Endothelial cell of hepatic sinusoid (primary cell): ENCODE results near the gene DSC1.
"Not testable (repeated sequence)": the region's sequence is repeated elsewhere in the genome, so short reads cannot be mapped to it uniquely, and the experiment has no call there.

Experiments
- in situ Hi-C: cut with HindIII; loops from 2 replicates; pipeline ENCODE4 v1.10.0; 2017; ENCODE audit warnings: low sequenced_read_pairs

The DSC1 gene

GRCh38 chr18:31177369-31177768, 14.7 kb upstream of the DSC1 start:
- in situ Hi-C loops: not testable (repeated sequence)

GRCh38 chr18:31176531-31176930, 13.9 kb upstream of the DSC1 start:
- in situ Hi-C loops: no loop called here

GRCh38 chr18:31171144-31171839, 8.6 kb upstream of the DSC1 start:
- in situ Hi-C loops: no loop called here

GRCh38 chr18:31170335-31170734, 7.7 kb upstream of the DSC1 start:
- in situ Hi-C loops: no loop called here

GRCh38 chr18:31162419-31162793, 250 bp downstream of the DSC1 start:
- in situ Hi-C loops: no loop called here

- in situ Hi-C loops: no loop called here
Measured at GRCh38 chr18:31161757-31162418, 768 bp downstream of the DSC1 start.

GRCh38 chr18:31156821-31157763, 5.6 kb downstream of the DSC1 start:
- in situ Hi-C loops: no loop called here

- in situ Hi-C loops: no loop called here
Measured at GRCh38 chr18:31155498-31155897, 7.2 kb downstream of the DSC1 start.

- in situ Hi-C loops: no loop called here
Measured at GRCh38 chr18:31154181-31154580, 8.5 kb downstream of the DSC1 start.

GRCh38 chr18:31149351-31149750, 13.3 kb downstream of the DSC1 start:
- in situ Hi-C loops: no loop called here

GRCh38 chr18:31148600-31148999, 14.1 kb downstream of the DSC1 start:
- in situ Hi-C loops: no loop called here

GRCh38 chr18:31146809-31147208, 15.8 kb downstream of the DSC1 start:
- in situ Hi-C loops: no loop called here

GRCh38 chr18:31143025-31143424, 19.6 kb downstream of the DSC1 start:
- in situ Hi-C loops: no loop called here

- in situ Hi-C loops: no loop called here
Measured at GRCh38 chr18:31138709-31139108, 23.9 kb downstream of the DSC1 start.

- in situ Hi-C loops: no loop called here
Measured at GRCh38 chr18:31134988-31135529, 27.6 kb downstream of the DSC1 start.

GRCh38 chr18:31129398-31130115, 33.1 kb downstream of the DSC1 start:
- in situ Hi-C loops: no loop called here

- in situ Hi-C loops: no loop called here
Measured at GRCh38 chr18:31125878-31126277, 36.8 kb downstream of the DSC1 start.

GRCh38 chr18:31123125-31123524, 39.5 kb downstream of the DSC1 start:
- in situ Hi-C loops: not testable (repeated sequence)

GRCh38 chr18:31120594-31120993, 42.1 kb downstream of the DSC1 start:
- in situ Hi-C loops: no loop called here

- in situ Hi-C loops: no loop called here
Measured at GRCh38 chr18:31116853-31117595, 45.6 kb downstream of the DSC1 start.
